K562 (cell line): Measurements from ENCODE around the gene RBM20. TPM values are rescaled to one million over a fixed set of nuclear protein-coding genes. Genes with fewer than 3 reads are reported as not detected.
A peak's percentile ranks its signal among the peaks of the same experiment; 100 is the strongest.

Source experiments
- ARID1B ChIP-seq: fragments of 450-650 bp; IDR thresholded peaks from 2 replicates; pipeline ENCODE4 v1.6.1; 2016; ENCODE audit warnings: antibody characterized with exemption, mild to moderate bottlenecking, inconsistent platforms
- C11orf30 ChIP-seq: fragments of 450-650 bp; IDR thresholded peaks from 2 replicates; pipeline ENCODE4 v1.6.1; 2016; ENCODE audit warnings: low read depth, mild to moderate bottlenecking
- E2F8 ChIP-seq: fragments of 450-650 bp; IDR thresholded peaks from 2 replicates; pipeline ENCODE4 v1.7.1; 2018; ENCODE audit warnings: mild to moderate bottlenecking, low read depth; ENCODE audit not compliant: partially characterized antibody
- FOS ChIP-seq: IDR thresholded peaks from 3 replicates; pipeline ENCODE4 v1.6.1; 2011; ENCODE audit not compliant: insufficient read length; ENCODE audit errors: extremely low read depth
- GATAD2B ChIP-seq: fragments of 450-650 bp; IDR thresholded peaks from 2 replicates; pipeline ENCODE4 v1.6.1; 2017; ENCODE audit warnings: mild to moderate bottlenecking, borderline replicate concordance
- TFAM ChIP-seq: fragments of 250-450 bp; sonication (Bioruptor Pico); conservative IDR thresholded peaks from 2 replicates; pipeline ENCODE4 v1.5.0; 2021; ENCODE audit warnings: mild to moderate bottlenecking, moderate library complexity
- ZBTB8A ChIP-seq: fragments of 450-650 bp; IDR thresholded peaks from 2 replicates; pipeline ENCODE4 v1.6.1; 2018; ENCODE audit warnings: mild to moderate bottlenecking, moderate library complexity; ENCODE audit not compliant: partially characterized antibody
- ZNF121 ChIP-seq: sonication (generic); formaldehyde crosslinking; conservative IDR thresholded peaks from 2 replicates; pipeline ENCODE4 v1.8.0; 2022; ENCODE audit warnings: missing genetic modification reagents
- ZNF133 ChIP-seq: fragments of 250-450 bp; sonication (Bioruptor Pico); IDR thresholded peaks from 2 replicates; pipeline ENCODE4 v1.4.0; 2020; ENCODE audit warnings: mild to moderate bottlenecking
- ZNF518B ChIP-seq: fragments of 250-450 bp; sonication (Bioruptor Pico); IDR thresholded peaks from 2 replicates; pipeline ENCODE4 v1.5.0; 2021; ENCODE audit warnings: mild to moderate bottlenecking, moderate library complexity
- ZNF644 ChIP-seq: fragments of 200-800 bp; sonication (Bioruptor generic); IDR thresholded peaks from 2 replicates; pipeline ENCODE4 v1.6.1; 2016; ENCODE audit warnings: low read depth, missing genetic modification characterization, missing compliant biosample characterization
- ZNF717 ChIP-seq: fragments of 250-450 bp; sonication (Bioruptor Pico); IDR thresholded peaks from 2 replicates; pipeline ENCODE4 v1.5.0; 2021
- polyA plus RNA-seq, 8 experiments: library from polyadenylated mRNA; depleted of rRNA in 4 of 8; stranded (reverse) in 5 of 8; unstranded in 3 of 8; fragments of >200 nt; fragmentation: Nextera tagmentation in 2 of 8; fragmentation: Illumina TruSeq in 1 of 8; extraction: Ambion mirVana in 2 of 8; extraction: Trizol in 1 of 8; gene quantifications; 2 replicates each; pipeline versions ENCODE4 v1.2.1 to v1.2.3, GENCODE V29; 2011 to 2014; ENCODE audit warnings: inconsistent platforms in 1 of 8, missing spikeins in 1 of 8
- total RNA-seq, 7 experiments: library from RNA; depleted of rRNA in 6 of 7; stranded (reverse); fragments of >200 nt in 6 of 7; fragmentation: Illumina TruSeq in 2 of 7; extraction: Trizol in 2 of 7; gene quantifications; 2 replicates each; pipeline versions ENCODE4 v1.2.1 to v1.2.3, GENCODE V29; 2011 to 2021; ENCODE audit warnings: low replicate concordance in 1 of 7

RBM20 gene
- total and polyA plus RNA-seq, 9 of the 15 experiments (the other 6 are each of a cell fraction or from before 2014, with no cell fraction given): 0.63 to 5.7 (median 3.2) TPM

- TF ChIP-seq ZNF644 (tag) (no peak), E2F8 (peak; percentile 73), FOS (peak; percentile 30), ARID1B (peak; percentile 80), GATAD2B (no peak), ZNF133 (CRISPR knock-in tag) (no peak), C11orf30 (peak; percentile 89), ZNF121 (CRISPR knock-in tag) (no peak), TFAM (CRISPR knock-in tag) (no peak), ZNF717 (CRISPR knock-in tag) (no peak), ZNF518B (CRISPR knock-in tag) (no peak), ZBTB8A (no peak)
These were observed 20.6 kb downstream of the RBM20 start (continued) for GRCh38 chr10:110664483-110665420.
